Activated naive CD8-positive, alpha-beta T cell treated with anti-CD3 and anti-CD28 coated beads, Interleukin-2, amount 10 ng/mL, durations not matched to agents 7 days and 5 days (primary cell): ENCODE measurements around the gene DHX9. TPM values are rescaled to one million over a fixed set of nuclear protein-coding genes. Genes with fewer than 3 reads are reported as not detected.

Experiments used
- ATAC-seq: fragments of 150-1000 bp; cut with Tn5 transposase; one replicate; pipeline ENCODE4 v1.10.0; 2021; ENCODE audit warnings: low read depth, moderate library complexity
- POLR2A ChIA-PET: fragments of 350-600 bp; sonication (Branson Sonifier 250); formaldehyde crosslinking; loops from one replicate; lab custom pipeline; 2021; ENCODE audit warnings: antibody characterized with exemption; lab: Charles Lee
- DNase-seq: peaks from one replicate; pipeline ENCODE4 v3.0.0; 2021
- H3K27ac Mint-ChIP-seq: one replicate; pipeline ENCODE4 v1.8.0; 2022; ENCODE audit warnings: mild to moderate bottlenecking, mixed read lengths
- H3K27me3 Mint-ChIP-seq: one replicate; pipeline ENCODE4 v1.8.0; 2022; ENCODE audit warnings: mild to moderate bottlenecking, moderate library complexity, mixed read lengths
- H3K36me3 Mint-ChIP-seq: one replicate; pipeline ENCODE4 v1.8.0; 2021; ENCODE audit warnings: mild to moderate bottlenecking, mixed read lengths
- H3K4me1 Mint-ChIP-seq: one replicate; pipeline ENCODE4 v1.8.0; 2021; ENCODE audit warnings: mixed read lengths
- H3K4me3 Mint-ChIP-seq: one replicate; pipeline ENCODE4 v1.8.0; 2022; ENCODE audit warnings: mild to moderate bottlenecking, moderate library complexity, mixed read lengths
- H3K9me3 Mint-ChIP-seq: one replicate; pipeline ENCODE4 v1.8.0; 2021; ENCODE audit warnings: mixed read lengths
- total RNA-seq, 2 experiments: library from RNA; stranded (reverse); gene quantifications; one replicate each; pipeline ENCODE4 v1.2.3, GENCODE V29; 2021

DHX9 gene
- total RNA-seq, 2 experiments from 2014 or later, result 176 to 180 TPM

GRCh38 chr1:182927693-182928433 is 88.7 kb downstream of the DHX9 start:
- DNase-seq, result no peak
- Mint-ChIP-seq H3K4me3 (no peak overlapping the region), H3K27me3 (peaks cover 35% of the 10 kb centered on the region), H3K4me1 (no peaks in the 10 kb centered on the region), H3K27ac (no peak overlapping the region), H3K9me3 (no peaks in the 10 kb centered on the region), H3K36me3 (no peaks in the 10 kb centered on the region)
- ATAC-seq, result no peak
- POLR2A ChIA-PET, result no interaction called here

- no peak overlapping the region for H3K4me3 Mint-ChIP-seq
- DNase-seq (no peak), ATAC-seq (no peak)
- POLR2A ChIA-PET, result no interaction called here
- H3K27ac Mint-ChIP-seq, result no peak overlapping the region
- H3K4me1 Mint-ChIP-seq, result no peaks in the 10 kb centered on the region
- H3K36me3 Mint-ChIP-seq, result no peaks in the 10 kb centered on the region
- H3K27me3 Mint-ChIP-seq, result peaks cover 33% of the 10 kb centered on the region
- peaks cover 7% of the 10 kb centered on the region for H3K9me3 Mint-ChIP-seq
Observed at GRCh38 chr1:182930985-182931384, 91.8 kb downstream of the DHX9 start.

GRCh38 chr1:182935716-182936115 is 96.6 kb downstream of the DHX9 start:
- no peak for ATAC-seq
- POLR2A ChIA-PET, result no interaction called here
- Mint-ChIP-seq H3K4me3 (no peak overlapping the region), H3K9me3 (peaks cover 7% of the 10 kb centered on the region), H3K4me1 (no peaks in the 10 kb centered on the region), H3K27me3 (peaks cover 48% of the 10 kb centered on the region), H3K36me3 (no peaks in the 10 kb centered on the region), H3K27ac (no peak overlapping the region)
- no peak for DNase-seq

Other genes starting within 250 kb of the DHX9 start
- gene RGS16, start 235.0 kb upstream of the DHX9 start, total RNA-seq, result 1 to 10 TPM; 1.4 TPM
- not detected for gene RGS8, start 154.8 kb upstream of the DHX9 start, total RNA-seq
- gene NPL, start 49.6 kb upstream of the DHX9 start, total RNA-seq, result 1 to 10 TPM; 5.6 to 6.2 TPM
- not detected for gene SHCBP1L, start 113.8 kb downstream of the DHX9 start, total RNA-seq
- gene LAMC1, start 184.1 kb downstream of the DHX9 start, total RNA-seq, result under 1 TPM; 0.17 to 0.97 TPM